Gastrocnemius medialis (tissue), 4 donors: Measurements from ENCODE around the gene TF.

Source experiments
- CTCF ChIP-seq, 5 experiments: fragments of 450-650 bp in 3 of 5; fragments of 200-600 bp in 2 of 5; sonication (generic) in 2 of 5; IDR thresholded peaks in 4 of 5; conservative IDR thresholded peaks in 1 of 5; 1 replicate in 4 of 5; 2 replicates in 1 of 5; pipeline ENCODE4 v1.5.1; 2016 to 2019; ENCODE audit warnings: antibody characterized with exemption in 5 of 5, mild to moderate bottlenecking in 3 of 5, moderate library complexity in 3 of 5
- POLR2A ChIP-seq, 2 donors: fragments of 450-650 bp; IDR thresholded peaks; one replicate each; pipeline ENCODE4 v1.6.1; 2017; ENCODE audit warnings: antibody characterized with exemption in 2 of 2, mild to moderate bottlenecking in 2 of 2, moderate library complexity in 2 of 2

- TF ChIP-seq POLR2A (IDR thresholded peaks at IDR 0.05): no peak
- no peak for TF ChIP-seq CTCF (IDR thresholded peaks at IDR 0.05 in 4 of 5, conservative IDR thresholded peaks at IDR 0.05 in 1 of 5)
Observed at GRCh38 chr3:133838916-133839800, 93.0 kb downstream of the TF start.
